ENCODE results near the gene PAX6.
A peak's percentile ranks its signal among the peaks of the same experiment; 100 is the strongest.

PAX6 gene

GRCh38 chr11:31807799-31808667 is 3.1 kb downstream of the PAX6 start:
- no peak for DNase-seq

GRCh38 chr11:31806928-31807798 is 4.0 kb downstream of the PAX6 start:
- no peak for DNase-seq

GRCh38 chr11:31806186-31806927 is 4.8 kb downstream of the PAX6 start:
- no peak for DNase-seq

DNA sequence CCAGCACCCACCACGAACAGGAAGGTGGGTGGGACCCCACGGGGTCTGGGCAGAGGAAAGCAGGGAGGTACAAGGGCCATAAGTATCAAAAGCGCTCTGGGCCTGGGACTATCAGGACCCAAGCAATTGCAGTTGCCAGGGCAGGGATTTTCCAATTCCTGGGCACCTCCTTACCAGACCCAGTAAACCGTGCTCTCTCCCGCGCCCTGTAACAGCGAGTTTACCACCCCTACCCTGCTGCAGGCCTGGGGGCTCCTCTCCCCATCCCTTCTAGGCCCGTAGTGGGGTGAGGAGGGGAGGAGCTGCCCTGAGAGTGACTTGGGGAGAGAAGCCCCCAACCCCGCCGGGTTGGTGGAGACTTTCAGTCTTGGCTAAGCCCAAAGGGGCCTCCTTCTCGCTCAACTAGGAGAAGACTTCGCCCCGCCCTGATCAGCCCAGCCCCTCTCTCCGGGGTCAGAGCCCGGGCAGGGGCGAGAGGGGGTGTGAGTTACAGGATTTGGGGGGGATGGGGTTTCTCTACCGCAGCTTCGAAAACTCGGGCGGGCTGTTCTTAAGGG is 5.4 kb downstream of the PAX6 start:
- no peak for DNase-seq

DNA sequence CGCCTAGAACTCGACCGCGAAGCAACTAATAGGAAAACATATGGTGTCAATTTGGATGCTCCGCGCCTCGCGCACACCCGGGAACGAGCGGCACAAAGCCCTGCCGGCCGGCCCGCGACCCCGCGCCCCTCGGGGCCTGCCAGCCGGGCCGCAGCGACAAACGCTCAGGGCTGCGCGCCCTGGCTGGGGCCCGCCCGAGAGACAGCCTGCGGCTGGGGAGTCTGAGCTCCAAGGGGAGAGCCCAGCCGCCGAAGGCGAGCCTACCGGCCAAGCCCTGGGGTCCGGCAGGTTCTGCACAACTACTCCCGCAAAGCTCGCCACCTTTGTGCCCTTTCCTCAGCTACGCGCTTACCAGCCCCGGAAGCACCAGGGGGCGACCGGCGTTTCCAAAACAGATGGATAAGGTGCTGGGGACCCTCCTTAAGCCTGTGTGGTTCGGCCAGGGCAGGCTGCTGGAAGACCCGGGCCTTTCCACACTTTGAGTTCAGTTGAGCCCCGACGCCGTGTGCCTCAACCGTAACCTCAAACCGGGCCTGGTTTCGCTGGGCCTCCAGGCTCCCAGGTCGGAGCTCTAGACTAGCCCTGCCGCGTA is 6.0 kb downstream of the PAX6 start:
- no peak for DNase-seq

DNA sequence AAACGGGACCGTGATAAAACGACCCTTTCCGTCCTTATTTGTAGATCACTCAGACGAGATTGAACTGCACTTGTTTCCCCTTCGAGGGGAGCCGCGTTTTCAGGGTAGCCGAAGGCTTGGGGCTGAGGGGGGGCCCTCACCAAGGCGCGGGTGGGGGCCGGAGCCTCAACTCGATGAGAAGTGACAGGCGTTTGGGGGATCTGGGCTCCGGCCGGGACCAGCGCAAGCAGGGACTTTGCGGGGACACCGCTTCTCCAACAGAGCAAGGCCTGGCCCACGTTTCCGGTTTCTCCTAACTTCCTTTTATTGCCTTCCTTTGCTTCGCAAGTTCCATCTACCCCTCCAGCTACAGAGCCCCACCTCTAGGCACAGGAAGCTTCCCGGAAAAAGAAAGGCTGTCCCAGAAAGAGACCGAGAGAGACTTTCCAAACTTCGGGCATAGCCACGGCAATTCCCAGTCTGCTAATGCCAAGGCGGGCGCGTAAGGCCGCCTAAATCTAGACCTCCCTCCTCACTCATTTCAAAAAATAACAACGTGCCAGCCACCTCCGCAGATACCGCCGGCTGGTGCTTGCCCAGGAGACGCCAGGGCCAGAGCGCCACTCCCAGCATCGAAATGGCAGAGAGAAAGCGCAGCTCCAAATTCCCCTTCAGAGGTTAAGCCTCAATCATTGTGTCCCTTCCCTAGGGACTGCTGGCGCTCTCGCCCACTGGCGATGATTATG is 6.6 kb downstream of the PAX6 start:
- DNase-seq, result peak in 1 of 2 experiments; percentile 32

DNA sequence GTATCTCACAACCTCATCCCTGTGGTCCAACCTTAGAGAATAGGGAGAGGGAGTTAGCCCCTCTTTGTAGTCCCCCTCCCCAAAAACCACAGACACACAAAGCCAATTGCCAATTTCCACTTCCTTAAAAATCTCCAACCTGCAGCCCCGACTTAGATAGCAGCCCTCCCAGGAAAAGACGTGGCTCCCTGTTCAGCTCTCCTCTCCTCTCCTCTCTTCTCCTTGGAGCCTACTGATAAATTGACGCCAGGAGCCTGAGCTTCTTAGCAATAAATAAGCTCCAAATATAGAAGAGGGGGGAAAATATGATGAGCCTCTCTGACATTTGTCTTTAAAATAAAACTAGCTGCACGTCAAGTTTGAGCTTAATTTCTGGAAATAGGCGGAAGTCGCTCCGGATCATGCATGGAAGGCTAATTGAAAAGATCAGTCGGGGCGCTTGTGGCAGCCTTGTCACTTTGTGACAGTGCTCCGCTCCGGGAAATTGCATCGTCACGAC is 7.3 kb downstream of the PAX6 start:
- peak in 1 of 2 experiments; percentile 37 for DNase-seq

DNA sequence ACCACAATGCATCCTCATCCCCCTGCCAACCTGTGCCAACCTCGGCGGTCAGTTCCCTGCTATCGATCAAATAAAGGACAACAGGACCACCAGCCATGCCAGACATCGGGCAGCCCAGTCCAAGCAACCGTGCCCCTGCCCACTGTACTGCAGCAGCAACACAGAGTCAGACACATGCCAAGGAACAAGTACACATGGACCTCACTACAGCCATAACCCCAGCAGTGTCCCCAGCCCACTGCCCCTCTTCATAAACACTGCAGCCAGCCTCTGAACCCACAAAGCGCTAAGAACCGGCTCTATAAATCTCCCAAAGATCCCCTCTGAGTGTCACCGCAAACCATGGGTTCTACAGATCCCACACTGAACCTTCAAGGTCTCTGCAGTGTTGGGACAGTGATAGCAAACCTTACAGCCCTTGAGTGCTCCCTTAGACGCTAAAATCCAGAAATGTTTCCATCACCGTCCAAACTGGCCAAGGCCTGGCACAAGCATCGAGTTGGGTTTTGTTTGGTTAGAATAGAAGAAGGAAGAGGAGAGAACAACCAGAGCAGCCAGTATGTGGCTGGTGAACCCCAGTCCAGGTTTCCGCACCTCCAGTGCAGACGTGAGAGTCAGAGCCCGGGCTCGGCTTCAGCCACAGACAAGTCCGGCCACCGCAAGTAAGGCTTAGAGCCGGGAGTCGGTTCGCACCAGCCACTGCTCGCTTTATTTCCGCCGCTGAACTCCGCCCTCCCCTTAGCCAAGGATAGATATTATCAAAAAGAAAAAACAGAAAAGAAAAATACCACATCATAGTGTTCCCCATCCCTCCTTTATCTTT is 7.9 kb downstream of the PAX6 start:
- no peak for DNase-seq

GRCh38 chr11:31802609-31802989 is 8.5 kb downstream of the PAX6 start:
- no peak for DNase-seq

DNA sequence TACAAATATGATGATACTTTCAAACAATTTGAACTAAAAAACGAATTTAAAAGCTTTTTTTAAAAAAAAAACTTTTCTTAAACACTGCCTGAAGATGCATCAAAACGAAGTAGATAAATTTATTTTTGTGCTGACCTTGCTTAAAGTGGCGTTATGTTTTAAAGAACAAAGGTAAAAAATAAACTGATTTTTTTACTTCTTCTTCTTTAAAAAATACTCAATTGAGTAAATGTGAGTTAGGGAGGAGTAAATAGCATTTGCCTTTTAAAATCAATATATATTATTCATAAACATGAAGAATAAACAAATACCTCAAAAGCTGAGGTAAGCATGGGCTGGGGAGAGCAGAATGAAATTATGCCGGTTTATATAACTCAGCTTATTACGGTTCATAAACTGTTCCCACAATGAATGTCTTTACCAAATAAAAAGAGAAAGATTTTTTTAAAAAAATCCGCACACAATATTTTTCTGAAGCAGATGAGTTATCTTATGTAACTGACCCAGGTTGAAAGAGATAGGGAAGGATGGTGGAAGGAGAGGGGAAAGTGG is 9.0 kb downstream of the PAX6 start:
- DNase-seq, result no peak

GRCh38 chr11:31801298-31801702 is 9.8 kb downstream of the PAX6 start:
- no peak for DNase-seq

DNA sequence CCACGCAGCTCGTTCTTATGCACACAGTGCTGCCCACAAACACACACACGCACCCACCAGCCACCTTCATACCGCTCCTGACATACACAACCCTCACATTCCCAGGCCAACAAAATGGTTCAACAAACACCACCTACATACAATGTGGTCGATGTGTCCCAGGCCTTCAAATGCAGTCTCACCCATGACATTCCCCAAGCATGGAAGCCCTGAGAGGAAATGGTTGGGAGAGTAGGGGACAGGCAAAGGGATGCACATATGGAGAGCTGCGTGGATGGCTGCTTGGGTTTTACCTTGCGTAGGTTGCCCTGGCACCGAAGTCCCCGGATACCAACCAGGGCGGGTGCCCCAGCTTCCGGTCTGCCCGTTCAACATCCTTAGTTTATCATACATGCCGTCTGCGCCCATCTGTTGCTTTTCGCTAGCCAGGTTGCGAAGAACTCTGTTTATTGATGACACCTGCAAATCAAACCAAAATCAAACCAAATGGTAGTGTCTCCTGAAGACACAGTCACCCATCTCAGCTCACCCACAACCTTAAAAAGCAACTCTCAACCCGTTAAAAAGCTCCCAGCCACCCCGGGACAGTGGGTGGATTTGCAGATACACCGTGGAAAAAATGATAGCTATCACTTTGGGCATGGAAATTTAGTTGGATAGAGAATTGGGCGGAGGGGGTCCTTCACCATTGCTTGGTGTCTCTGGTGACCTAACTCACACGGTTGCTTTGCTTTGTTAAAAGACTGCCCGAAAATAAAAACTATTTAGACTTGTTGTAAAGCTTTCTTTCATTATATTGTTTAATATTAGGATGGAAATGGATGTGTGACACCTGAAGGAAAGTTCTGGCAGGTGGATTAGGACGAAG is 10.5 kb downstream of the PAX6 start:
- DNase-seq, result no peak

- DNase-seq, result no peak
Measured at GRCh38 chr11:31799435-31800397, 11.4 kb downstream of the PAX6 start.

DNA sequence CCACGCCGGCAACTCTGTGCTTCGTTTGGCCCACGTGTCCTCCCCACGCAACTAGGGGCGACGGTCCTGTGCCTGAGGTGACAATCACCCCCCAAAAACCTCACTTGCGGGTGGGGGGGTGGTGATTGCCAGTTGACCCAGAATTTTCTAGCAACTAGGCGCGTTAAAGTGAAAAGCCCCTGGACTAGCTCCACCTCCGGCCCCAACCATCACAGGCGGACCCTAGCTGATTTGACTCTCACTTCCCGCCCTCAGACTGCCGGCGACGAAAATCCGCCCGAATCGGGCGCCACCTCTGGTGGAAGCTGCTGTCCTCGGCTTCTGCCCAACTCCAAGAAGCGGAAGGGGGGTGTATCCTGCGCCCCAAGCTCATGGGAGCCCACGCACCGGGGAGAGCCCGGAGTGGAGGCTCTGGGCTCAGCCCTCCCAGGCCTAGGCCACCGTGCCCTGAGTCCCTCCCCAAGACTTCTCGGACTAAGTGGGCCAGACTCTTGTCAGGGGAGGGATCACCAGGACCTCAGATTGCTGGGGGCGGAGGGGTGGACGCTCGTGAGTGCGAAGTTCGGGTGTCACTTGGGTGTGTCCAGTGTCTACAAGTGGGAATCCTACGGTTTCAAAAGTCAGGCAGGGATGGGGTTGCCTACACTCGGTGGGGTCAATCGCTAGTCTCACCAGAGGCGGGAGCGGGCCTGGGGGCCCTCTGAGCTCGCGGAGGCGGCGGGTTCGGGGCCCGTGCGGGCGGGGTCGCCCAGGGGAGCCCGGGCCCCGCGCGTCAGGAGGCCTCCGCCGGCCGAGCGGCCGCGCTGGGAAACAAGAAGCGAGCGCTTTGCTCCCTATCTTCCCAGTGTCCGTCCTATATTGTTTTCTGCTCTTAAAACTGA is 12.3 kb downstream of the PAX6 start:
- peak; percentile 11 to 20 for DNase-seq

DNA sequence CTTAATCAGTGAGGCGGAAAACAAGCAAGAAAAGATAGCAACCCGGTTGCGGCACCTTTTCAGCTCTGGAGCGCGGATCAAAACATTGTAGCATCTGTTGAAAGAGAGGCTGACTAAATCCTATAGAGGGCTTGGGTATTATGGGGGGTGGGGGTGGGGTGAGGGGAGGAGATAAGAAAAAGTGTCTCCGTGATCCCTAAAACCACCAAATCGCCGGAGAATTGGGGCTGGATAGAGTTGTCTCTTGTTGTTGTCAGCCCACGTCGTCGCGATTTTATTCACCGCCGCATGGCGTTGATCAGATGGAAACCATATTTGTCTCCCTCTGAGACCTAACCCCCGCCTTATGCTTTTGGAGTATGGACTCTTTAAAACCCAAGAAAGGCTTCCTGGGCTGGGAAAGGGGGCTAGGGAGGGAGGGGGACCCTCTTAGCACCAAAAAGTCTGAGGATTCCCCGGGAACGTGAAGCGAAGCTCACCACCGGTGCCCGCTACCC is 13.0 kb downstream of the PAX6 start:
- DNase-seq, result no peak

GRCh38 chr11:31797190-31798056 is 13.7 kb downstream of the PAX6 start:
- no peak for DNase-seq
